Activated CD4-positive, alpha-beta memory T cell treated with anti-CD3 and anti-CD28 coated beads, Interleukin-2, amount 10 ng/mL, durations not matched to agents 7 days and 5 days (primary cell): ENCODE results near the gene NFATC1. TPM values are rescaled to one million over a fixed set of nuclear protein-coding genes. Genes with fewer than 3 reads are reported as not detected.

Experiments
- CTCF ChIA-PET: fragments of 350-600 bp; sonication (Branson Sonifier 250); formaldehyde crosslinking; loops from one replicate; lab custom pipeline; 2021; ENCODE audit warnings: antibody characterized with exemption, inconsistent platforms; lab: Charles Lee
- POLR2A ChIA-PET: fragments of 350-600 bp; sonication (Branson Sonifier 250); formaldehyde crosslinking; loops from one replicate; lab custom pipeline; 2021; ENCODE audit warnings: antibody characterized with exemption; lab: Charles Lee
- DNase-seq: peaks from one replicate; pipeline ENCODE4 v3.0.0-alpha.2; 2020
- H3K27ac Mint-ChIP-seq: one replicate; pipeline ENCODE4 v1.8.0; 2021; ENCODE audit warnings: mild to moderate bottlenecking, mixed read lengths
- H3K27me3 Mint-ChIP-seq: one replicate; pipeline ENCODE4 v1.8.0; 2021; ENCODE audit warnings: mixed read lengths
- H3K36me3 Mint-ChIP-seq: one replicate; pipeline ENCODE4 v1.8.0; 2021; ENCODE audit warnings: low read depth, mixed read lengths
- H3K4me1 Mint-ChIP-seq: one replicate; pipeline ENCODE4 v1.8.0; 2021; ENCODE audit warnings: mixed read lengths
- H3K4me3 Mint-ChIP-seq: one replicate; pipeline ENCODE4 v1.8.0; 2021; ENCODE audit warnings: mild to moderate bottlenecking, mixed read lengths
- H3K9me3 Mint-ChIP-seq: one replicate; pipeline ENCODE4 v1.8.0; 2021; ENCODE audit warnings: mixed read lengths
- total RNA-seq, 2 experiments: library from RNA; stranded (reverse); gene quantifications; one replicate each; pipeline ENCODE4 v1.2.3, GENCODE V29; 2021

Gene NFATC1
- total RNA-seq, 2 experiments from 2014 or later: 43.8 to 44.5 TPM

DNA sequence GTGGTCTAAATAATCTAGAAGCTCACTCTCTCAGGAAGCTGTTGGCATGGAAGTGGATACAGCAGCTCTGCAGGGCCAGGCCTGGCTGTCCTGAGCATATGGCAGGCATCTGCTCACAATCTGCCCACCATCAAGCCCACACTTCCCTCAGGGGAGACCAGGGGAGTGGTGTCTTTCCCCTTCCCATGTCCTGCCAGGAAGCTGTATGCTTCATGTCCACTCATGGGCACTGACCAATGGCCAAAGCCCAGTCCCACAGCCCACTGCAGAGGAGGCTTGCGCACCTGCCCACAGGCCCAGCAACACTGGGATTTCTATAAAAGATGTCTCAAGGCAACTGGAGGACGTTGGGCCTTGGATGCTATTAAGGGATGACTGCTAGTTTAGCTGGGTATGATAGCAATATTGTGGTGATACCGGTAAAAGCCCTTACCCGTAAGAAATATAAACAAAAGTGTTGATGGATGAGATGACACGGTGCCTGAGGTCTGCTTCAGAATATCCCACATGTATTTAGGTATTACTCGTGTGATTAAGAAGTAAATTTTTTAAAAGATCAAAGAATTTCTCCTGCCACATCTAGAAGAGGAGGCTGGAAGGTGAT lies 177.2 kb downstream of the NFATC1 start:
- DNase-seq: no peak
- Mint-ChIP-seq H3K27ac (no peak overlapping the region), H3K36me3 (no peaks in the 10 kb centered on the region), H3K9me3 (peaks cover 15% of the 10 kb centered on the region), H3K4me1 (peaks cover 2% of the 10 kb centered on the region), H3K27me3 (no peaks in the 10 kb centered on the region), H3K4me3 (no peak overlapping the region)
- ChIA-PET POLR2A (no interaction called here), CTCF (no interaction called here)

- Mint-ChIP-seq H3K4me1 (peaks cover 2% of the 10 kb centered on the region), H3K9me3 (peaks cover 15% of the 10 kb centered on the region), H3K36me3 (no peaks in the 10 kb centered on the region), H3K27ac (no peak overlapping the region), H3K27me3 (no peaks in the 10 kb centered on the region), H3K4me3 (no peak overlapping the region)
- DNase-seq: no peak
- CTCF ChIA-PET: no interaction called here
- POLR2A ChIA-PET: no interaction called here
These were observed 178.3 kb downstream of the NFATC1 start for GRCh38 chr18:79573921-79574491.

DNA sequence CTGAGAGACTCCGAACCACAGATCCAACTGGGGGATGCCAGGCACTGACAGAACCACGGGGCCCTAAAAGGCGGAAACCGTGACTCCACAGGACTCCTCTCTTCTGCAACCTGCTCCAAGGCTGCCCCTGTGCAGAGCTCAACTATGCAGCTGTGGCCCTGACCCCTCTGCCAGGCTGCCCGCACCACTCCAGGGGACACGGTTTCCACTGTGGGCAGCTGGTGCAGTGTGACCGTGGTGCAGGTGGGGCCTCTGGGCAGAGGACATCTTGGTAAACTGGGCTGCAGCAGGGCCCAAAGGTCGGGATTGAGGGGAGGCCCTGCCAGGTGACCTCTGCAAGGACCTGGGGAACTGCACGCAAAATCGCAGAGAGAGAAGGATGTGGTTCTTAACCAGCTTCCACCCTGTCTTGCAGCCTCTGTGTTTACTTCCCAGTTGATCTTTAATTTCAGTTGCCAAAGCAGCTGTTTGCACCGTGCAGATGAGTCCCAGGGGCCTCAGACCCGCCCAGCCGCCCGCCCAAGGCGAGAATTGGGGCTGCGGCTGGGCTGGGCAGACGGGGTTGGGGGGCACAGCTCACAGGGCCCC lies 179.3 kb downstream of the NFATC1 start:
- H3K9me3 Mint-ChIP-seq: peaks cover 15% of the 10 kb centered on the region
- H3K4me3 Mint-ChIP-seq: no peak overlapping the region
- no peaks in the 10 kb centered on the region for H3K27me3 Mint-ChIP-seq
- no peak for DNase-seq
- CTCF ChIA-PET: no interaction called here
- no peaks in the 10 kb centered on the region for H3K36me3 Mint-ChIP-seq
- POLR2A ChIA-PET: no interaction called here
- H3K4me1 Mint-ChIP-seq: peaks cover 2% of the 10 kb centered on the region
- no peak overlapping the region for H3K27ac Mint-ChIP-seq

DNA sequence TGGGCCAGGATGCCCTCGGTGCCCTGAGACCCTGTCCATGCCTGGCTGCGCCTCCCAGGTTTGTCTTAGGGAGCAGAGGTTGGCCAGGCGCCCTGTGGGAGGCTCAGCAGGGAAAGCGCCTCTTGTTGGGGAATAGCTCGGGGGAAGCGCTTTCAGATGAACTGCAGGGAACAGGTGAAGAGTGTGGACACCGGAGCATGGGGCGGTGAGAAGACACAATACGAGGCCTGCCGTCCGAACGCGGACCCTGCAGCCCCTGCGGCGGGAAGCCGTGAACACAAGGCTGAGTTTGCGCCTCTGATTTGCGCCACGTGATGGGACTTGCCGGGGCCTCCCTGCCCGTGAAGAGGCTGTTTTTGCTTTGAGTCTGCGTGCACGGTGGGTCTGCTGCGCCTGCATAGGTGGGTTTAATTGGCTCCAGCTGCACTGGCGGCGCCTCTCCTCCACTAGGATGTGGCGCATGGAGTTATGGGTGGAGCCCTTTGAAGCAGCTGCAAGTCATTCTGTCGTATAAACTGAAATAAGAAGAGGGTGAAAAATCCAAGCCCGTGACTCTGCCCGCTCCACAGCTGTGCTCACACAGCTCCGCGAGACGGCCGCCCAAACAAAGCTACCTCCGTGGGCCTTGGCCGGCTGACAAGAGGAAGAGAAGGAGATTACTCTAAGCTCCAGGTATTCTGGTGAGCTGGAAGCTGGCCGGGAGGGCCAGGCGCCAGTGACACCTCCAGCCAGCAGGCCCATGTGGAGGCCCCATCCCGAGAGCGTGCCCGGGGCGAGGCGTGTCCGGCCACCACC lies 180.4 kb downstream of the NFATC1 start:
- no peak for DNase-seq
- Mint-ChIP-seq H3K27me3 (no peaks in the 10 kb centered on the region), H3K27ac (no peak overlapping the region), H3K4me3 (no peak overlapping the region), H3K36me3 (no peaks in the 10 kb centered on the region), H3K9me3 (peaks cover 15% of the 10 kb centered on the region), H3K4me1 (peaks cover 2% of the 10 kb centered on the region)
- ChIA-PET POLR2A (no interaction called here), CTCF (no interaction called here)

GRCh38 chr18:79576686-79577351 lies 181.1 kb downstream of the NFATC1 start:
- Mint-ChIP-seq H3K4me3 (no peak overlapping the region), H3K27me3 (no peaks in the 10 kb centered on the region), H3K4me1 (peaks cover 2% of the 10 kb centered on the region), H3K27ac (no peak overlapping the region), H3K36me3 (no peaks in the 10 kb centered on the region), H3K9me3 (peaks cover 15% of the 10 kb centered on the region)
- ChIA-PET CTCF (no interaction called here), POLR2A (no interaction called here)
- no peak for DNase-seq

DNA sequence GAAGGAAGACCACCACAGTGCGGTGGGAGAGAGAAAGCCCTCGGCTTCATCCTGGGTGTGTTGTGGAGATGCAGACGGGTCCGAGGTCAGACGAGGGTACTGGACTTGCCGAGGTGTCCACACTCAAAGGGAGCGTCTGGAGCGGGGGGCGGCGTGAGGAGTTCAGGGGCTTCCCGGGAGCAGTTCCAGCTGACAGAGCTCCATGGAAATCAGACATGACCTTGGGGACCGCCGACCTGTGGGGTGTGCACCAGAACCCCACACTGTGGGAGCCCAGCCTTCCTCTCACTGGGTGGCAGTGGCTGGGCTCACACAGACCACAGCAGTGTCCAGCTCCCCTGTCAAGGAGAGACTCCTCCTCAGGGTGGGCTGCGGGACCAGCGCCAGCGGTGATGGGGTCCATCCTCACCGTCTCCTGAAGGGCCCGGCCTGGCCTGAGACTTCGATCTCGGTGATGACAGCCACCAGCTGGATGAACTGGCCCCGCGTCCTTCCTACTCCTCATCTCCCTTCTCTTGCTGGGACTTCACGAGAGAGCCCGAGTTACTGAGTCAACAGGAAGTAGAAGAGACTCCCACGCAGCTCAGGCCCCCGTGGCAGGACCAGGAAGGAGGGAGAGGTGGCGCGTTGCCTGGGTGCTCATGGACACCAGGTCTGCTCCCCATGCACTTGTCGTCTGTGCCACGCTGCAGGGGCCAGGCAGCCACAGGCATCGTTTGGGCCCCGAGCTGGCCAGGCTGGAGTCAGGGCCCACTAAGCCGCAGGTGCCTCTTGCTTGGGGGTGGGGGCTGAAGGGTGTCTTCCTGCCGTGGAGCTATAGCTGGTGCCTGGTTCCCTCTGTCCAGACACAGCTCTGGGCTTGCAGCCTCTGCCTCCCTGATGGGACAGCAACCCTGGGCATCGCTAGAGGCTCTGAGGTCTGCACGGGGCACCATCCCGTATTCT lies 182.0 kb downstream of the NFATC1 start:
- Mint-ChIP-seq H3K27me3 (no peaks in the 10 kb centered on the region), H3K4me1 (peaks cover 2% of the 10 kb centered on the region), H3K27ac (no peak overlapping the region), H3K9me3 (peaks cover 10% of the 10 kb centered on the region), H3K4me3 (no peak overlapping the region), H3K36me3 (no peaks in the 10 kb centered on the region)
- no peak for DNase-seq
- CTCF ChIA-PET: no interaction called here
- POLR2A ChIA-PET: no interaction called here

DNA sequence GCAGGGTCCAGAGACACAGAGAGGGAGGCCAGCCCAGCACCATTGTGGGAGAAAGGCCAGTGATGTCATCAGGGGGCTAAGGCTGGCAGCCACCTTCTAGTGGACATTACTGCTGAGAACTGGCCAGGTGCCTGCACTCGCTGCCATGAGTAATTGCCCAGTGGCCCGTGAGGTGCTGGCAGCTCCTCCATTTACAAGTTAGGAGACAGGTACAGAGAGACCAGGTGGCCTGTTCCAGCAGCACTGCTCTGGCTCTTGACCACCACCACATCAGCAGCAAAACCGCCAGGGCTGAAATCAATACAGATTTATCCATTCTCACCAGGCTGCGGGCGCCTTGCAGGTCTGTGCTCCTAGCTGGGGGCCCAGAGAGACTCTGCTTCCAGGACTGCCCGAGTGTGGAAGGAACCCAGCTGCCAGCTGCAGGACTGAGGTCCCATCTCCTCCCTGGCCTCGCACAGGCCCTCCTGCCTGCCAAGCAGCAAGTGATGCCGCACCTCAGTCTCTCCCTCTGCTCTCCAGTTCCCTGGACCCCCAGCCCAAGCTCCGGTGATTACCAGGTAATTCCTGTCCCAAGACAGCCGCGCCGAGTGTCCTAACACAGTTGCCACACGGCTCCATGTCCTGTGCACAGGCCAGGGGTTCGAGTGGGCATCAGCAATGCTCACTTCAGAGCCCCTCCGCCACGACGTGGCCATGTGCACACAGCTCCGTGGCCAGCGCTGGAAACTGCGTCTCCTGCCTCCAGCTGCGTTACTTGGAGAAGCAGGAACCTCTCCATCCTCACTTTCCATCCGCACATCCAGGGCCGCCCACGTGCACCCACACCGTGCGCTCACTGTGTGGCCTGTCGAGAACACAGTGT lies 182.9 kb downstream of the NFATC1 start:
- H3K27me3 Mint-ChIP-seq: no peaks in the 10 kb centered on the region
- H3K9me3 Mint-ChIP-seq: peaks cover 5% of the 10 kb centered on the region
- H3K27ac Mint-ChIP-seq: no peak overlapping the region
- no peak overlapping the region for H3K4me3 Mint-ChIP-seq
- DNase-seq: no peak
- ChIA-PET POLR2A (no interaction called here), CTCF (no interaction called here)
- no peaks in the 10 kb centered on the region for H3K36me3 Mint-ChIP-seq
- peaks cover 2% of the 10 kb centered on the region for H3K4me1 Mint-ChIP-seq
